Activated naive CD8-positive, alpha-beta T cell treated with anti-CD3 and anti-CD28 coated beads for 36 hours (primary cell): Measurements from ENCODE around the gene DLST. TPM values are rescaled to one million over a fixed set of nuclear protein-coding genes. Genes with fewer than 3 reads are reported as not detected.

Source experiments
- DNase-seq: peaks from one replicate; pipeline ENCODE4 v3.0.0; 2021
- H3K27ac Mint-ChIP-seq: one replicate; pipeline ENCODE4 v1.8.0; 2022; ENCODE audit warnings: mild to moderate bottlenecking, moderate library complexity, mixed read lengths
- H3K27me3 Mint-ChIP-seq: one replicate; pipeline ENCODE4 v1.8.0; 2022; ENCODE audit warnings: mild to moderate bottlenecking, mixed read lengths
- H3K36me3 Mint-ChIP-seq: one replicate; pipeline ENCODE4 v1.8.0; 2021; ENCODE audit warnings: mild to moderate bottlenecking, mixed read lengths
- H3K4me1 Mint-ChIP-seq: one replicate; pipeline ENCODE4 v1.8.0; 2021; ENCODE audit warnings: mixed read lengths
- H3K4me3 Mint-ChIP-seq: one replicate; pipeline ENCODE4 v1.8.0; 2022; ENCODE audit warnings: mild to moderate bottlenecking, moderate library complexity, mixed read lengths
- H3K9me3 Mint-ChIP-seq: one replicate; pipeline ENCODE4 v1.8.0; 2022; ENCODE audit warnings: mixed read lengths
- total RNA-seq, 2 experiments: library from RNA; stranded (reverse); gene quantifications; one replicate each; pipeline ENCODE4 v1.2.3, GENCODE V29; 2021

The DLST gene
- total RNA-seq, result 100 to 1,000 TPM; 134 to 136 TPM

DNA sequence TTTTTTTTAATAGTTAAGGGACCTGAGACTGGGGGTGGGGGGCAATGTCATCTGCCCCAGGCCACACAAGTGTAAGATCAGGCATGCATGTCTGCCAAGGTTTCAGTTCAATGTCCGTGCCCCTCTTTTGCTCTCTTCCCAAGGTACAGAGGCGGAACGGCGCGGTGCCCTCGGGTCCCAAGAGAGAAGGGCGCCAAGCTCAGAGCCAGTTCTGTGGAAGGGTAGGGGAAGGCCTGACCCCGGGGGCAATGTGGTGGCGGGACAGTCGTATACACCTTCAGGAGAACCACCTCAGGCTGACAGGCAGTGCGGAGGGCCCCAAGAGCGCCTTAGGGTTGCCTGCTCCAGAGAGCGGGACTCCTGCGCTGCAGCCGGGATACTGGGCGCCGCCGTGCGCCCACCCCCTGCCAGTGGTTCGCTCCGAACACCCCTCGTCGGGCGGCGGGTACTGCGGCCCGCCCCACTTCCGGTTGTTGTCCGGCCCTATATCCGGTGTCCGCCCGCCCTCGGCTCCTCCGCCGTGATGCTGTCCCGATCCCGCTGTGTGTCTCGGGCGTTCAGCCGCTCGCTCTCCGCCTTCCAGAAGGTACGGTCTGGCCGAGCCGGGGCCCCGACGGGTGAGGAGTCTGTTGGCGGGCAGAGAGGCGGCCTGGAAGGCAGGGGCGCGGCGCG, at the start of gene DLST:
DLST (plus strand) TSS at position 486 of the 672 bp plus-strand sequence; CDS start at position 524, 38 bp downstream.
- H3K36me3 Mint-ChIP-seq, result peaks cover 29% of the 10 kb centered on the region
- H3K27ac Mint-ChIP-seq, result peak within 1 kb of the TSS; percentile 96
- H3K9me3 Mint-ChIP-seq, result no peaks in the 10 kb centered on the region
- no peaks in the 10 kb centered on the region for H3K27me3 Mint-ChIP-seq
- H3K4me1 Mint-ChIP-seq, result peaks cover 53% of the 10 kb centered on the region
- DNase-seq, result peak; percentile 92
- peak within 1 kb of the TSS; percentile 89 for H3K4me3 Mint-ChIP-seq

DNA sequence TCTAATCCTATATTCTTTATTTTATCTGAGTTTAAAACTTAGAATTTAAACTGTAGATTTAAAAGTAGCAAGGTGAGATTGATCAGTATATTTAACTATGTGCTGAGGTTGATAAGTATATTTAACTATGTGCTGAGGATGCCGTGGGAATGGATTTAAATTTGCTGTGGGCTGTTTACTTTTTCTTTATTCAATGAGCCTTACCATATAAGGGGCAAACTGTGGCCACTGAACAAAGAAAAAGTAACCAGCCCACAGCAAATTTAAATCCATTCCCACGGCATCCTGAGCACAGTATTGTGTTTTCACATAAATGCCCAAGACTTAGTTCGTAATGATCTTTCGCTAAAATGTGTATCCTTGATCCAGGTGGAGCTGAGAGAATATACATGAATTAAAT, 48.9 kb upstream of the DLST start:
- no peaks in the 10 kb centered on the region for H3K27me3 Mint-ChIP-seq
- H3K4me1 Mint-ChIP-seq, result peaks cover 38% of the 10 kb centered on the region
- no peaks in the 10 kb centered on the region for H3K9me3 Mint-ChIP-seq
- H3K27ac Mint-ChIP-seq, result no peak overlapping the region
- H3K4me3 Mint-ChIP-seq, result no peak overlapping the region
- DNase-seq, result no peak
- peaks cover 24% of the 10 kb centered on the region for H3K36me3 Mint-ChIP-seq

DNA sequence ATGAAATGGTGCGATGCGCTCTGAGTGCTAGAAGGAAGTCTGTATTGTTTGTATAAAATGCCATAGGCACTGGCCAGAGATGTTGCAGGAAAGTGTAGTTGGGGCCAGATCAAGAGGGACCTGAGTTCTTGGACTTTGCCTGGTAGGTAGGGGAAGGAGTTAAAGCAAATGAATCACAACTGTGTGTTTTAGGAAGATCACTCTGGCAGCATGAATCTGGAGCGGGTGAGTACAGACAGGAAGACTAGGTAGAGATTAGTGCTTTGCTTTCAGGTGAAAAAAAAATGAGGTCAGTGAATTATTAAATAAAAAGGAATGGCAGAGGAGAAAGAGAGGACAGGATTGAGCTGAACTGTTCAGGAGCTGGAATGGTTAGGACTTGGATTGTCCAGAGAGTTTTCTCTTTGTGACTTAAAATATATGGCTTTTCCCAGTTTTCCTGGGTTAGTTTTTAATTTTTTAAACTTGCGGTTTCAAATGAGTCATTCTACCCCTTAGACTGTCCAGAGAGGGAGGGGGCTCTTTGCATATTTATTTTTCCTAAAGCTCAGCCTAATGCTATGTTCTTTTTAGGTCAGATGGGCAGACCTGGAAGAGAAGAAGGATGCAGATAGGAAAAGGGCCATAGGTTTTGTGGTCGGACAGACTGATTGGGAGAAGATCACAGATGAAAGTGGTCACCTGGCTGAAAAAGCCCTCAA, 46.9 kb upstream of the DLST start:
- Mint-ChIP-seq H3K36me3 (peaks cover 24% of the 10 kb centered on the region), H3K4me1 (peaks cover 52% of the 10 kb centered on the region), H3K27ac (peak overlapping the region; percentile 22), H3K9me3 (no peaks in the 10 kb centered on the region), H3K27me3 (no peaks in the 10 kb centered on the region), H3K4me3 (no peak overlapping the region)
- no peak for DNase-seq

DNA sequence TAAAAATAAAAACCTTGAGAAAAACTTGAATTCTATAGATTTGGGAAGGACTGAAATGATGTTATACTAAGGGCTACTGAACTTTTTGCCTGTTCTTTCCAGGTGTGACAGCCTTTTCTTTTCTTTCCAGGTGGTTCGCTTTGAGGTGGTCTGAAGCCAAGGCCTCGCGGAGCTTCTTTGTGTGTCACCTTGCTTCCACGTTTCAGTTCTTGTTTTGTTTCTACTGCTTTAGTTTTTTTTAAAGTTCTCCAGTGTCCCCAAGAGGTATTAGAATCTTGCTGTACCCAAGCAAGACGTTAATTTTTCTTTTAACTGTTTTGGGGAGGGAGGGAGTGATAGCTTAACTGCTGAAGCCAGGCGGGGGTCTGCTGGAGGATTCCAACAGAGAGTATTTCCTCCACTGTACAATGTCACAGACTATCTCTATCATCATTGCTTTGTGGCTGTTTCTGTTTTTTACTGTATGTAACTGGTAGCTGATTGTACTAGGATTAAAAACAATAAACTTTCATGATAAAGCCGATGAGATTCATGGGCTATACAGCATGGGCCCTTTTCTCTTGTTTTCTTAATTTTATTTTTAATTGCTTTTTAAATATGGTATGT, 46.0 kb upstream of the DLST start:
- peak overlapping the region; percentile 42 for H3K4me3 Mint-ChIP-seq
- H3K27ac Mint-ChIP-seq, result peak overlapping the region; percentile 88
- DNase-seq, result peak; percentile 21

DNA sequence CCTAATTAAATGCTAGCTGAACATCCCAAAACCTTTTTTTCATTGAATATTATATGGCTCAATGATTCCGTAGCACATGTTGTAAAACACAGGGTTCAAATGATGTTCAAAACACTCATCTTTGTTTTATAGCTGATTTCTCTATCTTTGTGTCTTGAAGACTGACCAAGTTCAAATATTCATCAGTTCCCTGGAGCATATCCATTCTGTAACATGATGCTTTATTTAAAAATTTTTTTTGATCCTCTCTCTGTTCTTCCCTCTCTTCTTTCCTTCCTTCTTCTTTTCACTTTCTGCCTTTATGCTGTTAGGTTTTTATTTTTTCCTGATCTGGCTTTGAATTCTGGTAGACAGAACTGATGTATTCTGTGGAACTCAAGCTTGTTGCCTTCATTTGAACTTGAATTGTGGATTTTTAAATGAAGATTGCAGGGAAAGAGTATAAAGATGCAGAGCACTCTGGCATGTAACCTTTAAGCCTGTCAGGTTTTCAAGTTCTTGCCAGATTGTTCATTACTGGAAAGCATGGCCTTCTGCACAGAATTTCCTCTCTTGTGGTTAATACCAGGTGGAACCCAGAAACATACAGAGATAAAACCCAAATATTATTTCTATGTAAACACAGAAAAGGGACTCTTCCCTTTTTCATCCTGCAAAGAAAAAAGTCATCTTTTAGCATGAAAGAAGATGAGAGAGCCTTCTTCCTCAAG, 45.3 kb upstream of the DLST start:
- Mint-ChIP-seq H3K4me1 (peaks cover 67% of the 10 kb centered on the region), H3K27me3 (no peaks in the 10 kb centered on the region), H3K27ac (peak overlapping the region; percentile 88), H3K4me3 (peak overlapping the region; percentile 54), H3K9me3 (no peaks in the 10 kb centered on the region), H3K36me3 (peaks cover 20% of the 10 kb centered on the region)
- DNase-seq, result no peak

More for the DNA sequence above, 46.0 kb upstream of the DLST start:
- Mint-ChIP-seq H3K27me3 (no peaks in the 10 kb centered on the region), H3K36me3 (peaks cover 20% of the 10 kb centered on the region), H3K9me3 (no peaks in the 10 kb centered on the region), H3K4me1 (peaks cover 61% of the 10 kb centered on the region)

DNA sequence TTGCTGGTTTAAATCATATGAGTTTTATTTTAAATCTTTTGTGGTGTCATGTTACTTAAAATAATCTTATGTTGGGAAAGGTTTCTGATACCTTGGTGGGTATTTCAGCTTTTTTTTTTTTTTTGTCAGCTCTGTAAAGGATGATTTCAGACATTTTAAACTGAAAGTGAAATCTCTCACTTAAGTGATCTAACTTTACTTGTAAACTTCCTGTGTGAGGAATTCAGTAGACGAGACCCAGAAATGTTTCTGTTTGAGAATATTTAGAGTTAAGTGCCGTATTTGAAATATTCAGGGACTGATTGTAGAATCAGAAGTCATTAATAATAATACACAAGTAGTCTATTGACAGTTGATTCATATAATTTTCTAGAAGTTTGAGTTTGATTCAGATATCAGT, 43.5 kb upstream of the DLST start:
- Mint-ChIP-seq H3K4me3 (peak overlapping the region; percentile 56), H3K9me3 (no peaks in the 10 kb centered on the region), H3K4me1 (peaks cover 77% of the 10 kb centered on the region), H3K36me3 (peaks cover 20% of the 10 kb centered on the region), H3K27me3 (no peaks in the 10 kb centered on the region), H3K27ac (peak overlapping the region; percentile 90)
- DNase-seq, result no peak

DNA sequence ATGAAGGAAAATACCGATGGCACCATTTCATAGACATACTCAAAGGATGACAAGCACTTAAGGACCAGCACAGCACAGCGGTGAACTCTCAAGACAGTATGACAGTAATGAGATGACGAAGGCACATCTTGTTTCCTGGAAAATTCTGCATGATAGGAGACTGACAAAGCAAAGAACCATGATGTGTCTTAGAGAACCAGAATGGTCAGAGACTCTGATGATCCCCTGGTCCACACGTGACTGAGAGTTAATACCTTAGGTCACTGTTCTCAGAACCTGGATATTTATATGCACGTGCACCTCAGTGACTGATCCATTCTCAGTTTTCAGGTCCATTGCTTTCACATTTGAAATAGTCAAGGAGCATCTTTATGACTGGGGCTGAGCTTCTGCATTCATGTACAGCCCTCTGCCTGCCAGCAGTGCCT, 41.1 kb upstream of the DLST start:
- no peak for DNase-seq
- Mint-ChIP-seq H3K9me3 (no peaks in the 10 kb centered on the region), H3K27ac (peak overlapping the region; percentile 85), H3K27me3 (no peaks in the 10 kb centered on the region), H3K4me3 (no peak overlapping the region), H3K36me3 (peaks cover 16% of the 10 kb centered on the region), H3K4me1 (peaks cover 63% of the 10 kb centered on the region)

DNA sequence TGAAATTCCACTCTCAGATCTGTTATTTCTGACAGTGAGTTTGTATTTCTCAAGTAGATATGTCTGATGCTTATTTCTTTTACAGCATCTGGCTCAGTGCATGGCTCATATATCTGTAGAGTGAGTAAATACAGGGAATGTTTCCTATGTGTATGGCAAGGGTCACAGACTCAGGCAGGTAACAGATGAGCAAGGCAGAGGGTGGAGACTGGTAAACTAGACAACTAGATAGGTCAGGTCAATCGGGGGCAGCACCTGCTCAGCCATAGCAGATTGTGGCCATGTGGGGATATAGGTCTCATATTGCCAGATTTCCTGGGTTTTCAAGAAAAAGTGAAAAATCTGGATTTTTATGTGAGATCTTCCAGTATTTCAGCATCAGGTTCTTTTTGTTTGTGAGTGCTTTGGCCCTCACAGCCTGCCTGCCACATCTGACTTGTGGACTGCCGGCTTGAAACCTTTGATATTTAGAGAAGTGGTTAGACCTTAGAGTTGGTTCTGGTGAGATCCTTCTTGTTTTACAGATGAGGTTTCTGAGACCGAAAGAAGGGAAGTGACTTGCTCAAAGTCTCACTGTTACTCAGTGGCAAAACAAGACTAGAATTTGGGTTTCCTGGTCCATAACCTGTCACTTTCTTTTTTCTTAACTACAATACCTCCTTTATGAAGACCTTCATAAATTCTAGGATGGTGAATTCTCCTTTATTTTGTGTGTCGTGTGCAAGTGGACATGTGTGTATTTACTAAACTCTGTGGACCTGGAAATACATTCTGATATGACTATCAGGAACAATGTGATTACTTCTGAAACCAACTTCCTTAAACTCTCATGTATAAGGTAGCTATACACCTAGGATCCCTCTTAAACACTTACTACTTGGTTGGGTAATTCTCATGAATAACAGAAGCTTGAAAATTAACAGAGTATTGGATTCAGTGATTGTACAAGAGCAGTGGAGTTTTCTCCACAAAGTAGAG, 40.2 kb upstream of the DLST start:
- Mint-ChIP-seq H3K4me3 (peak overlapping the region; percentile 23), H3K27ac (peak overlapping the region; percentile 85)

DNA sequence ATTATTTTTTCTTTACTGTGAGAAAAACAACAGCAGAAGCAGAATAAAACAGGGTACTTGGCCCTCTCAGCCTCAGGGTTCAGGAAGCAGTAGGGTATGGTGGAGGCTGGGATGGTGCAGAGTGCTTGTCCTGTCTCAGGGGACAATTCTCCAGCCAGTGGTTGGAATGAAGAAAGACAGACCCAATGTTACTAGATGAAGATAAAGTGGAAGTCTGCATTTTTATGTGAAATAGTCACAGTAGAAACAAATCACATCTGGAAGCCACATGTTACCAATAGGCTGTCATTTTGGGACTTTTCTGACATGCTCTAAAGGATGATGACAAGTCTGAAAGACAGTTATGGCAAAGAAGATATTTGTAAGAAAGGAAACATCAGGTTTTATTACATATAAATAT, 38.1 kb upstream of the DLST start:
- no peak overlapping the region for H3K4me3 Mint-ChIP-seq

More for the DNA sequence above, 40.2 kb upstream of the DLST start:
- peaks cover 11% of the 10 kb centered on the region for H3K36me3 Mint-ChIP-seq
- H3K9me3 Mint-ChIP-seq, result no peaks in the 10 kb centered on the region
- DNase-seq, result peak; percentile 23
- H3K27me3 Mint-ChIP-seq, result no peaks in the 10 kb centered on the region
- H3K4me1 Mint-ChIP-seq, result peaks cover 62% of the 10 kb centered on the region

DNA sequence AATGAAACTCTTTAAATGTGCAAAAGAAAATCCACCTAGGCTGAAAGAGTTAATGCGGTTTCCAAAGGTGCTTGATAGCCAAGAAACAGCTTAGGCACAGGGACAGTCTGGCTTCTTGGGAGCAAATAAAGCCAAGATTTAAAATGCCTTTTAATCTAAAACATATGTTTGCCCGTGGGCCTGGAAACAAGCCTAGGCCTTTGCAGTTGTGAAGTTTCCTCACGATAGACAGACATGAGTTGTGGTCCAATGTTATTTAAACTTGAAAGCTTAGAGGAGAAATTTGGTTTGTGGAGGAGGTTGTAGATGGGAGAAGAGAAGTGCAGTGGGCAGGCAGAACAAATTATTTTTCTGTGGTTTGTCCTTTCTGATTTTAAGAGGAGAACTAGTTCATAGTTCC, 35.5 kb upstream of the DLST start:
- Mint-ChIP-seq H3K4me3 (no peak overlapping the region), H3K9me3 (no peaks in the 10 kb centered on the region)

More for the DNA sequence above, 38.1 kb upstream of the DLST start:
- no peaks in the 10 kb centered on the region for H3K27me3 Mint-ChIP-seq
- H3K9me3 Mint-ChIP-seq, result no peaks in the 10 kb centered on the region
- peaks cover 47% of the 10 kb centered on the region for H3K4me1 Mint-ChIP-seq
- H3K36me3 Mint-ChIP-seq, result peaks cover 7% of the 10 kb centered on the region
- DNase-seq, result no peak
- no peak overlapping the region for H3K27ac Mint-ChIP-seq

DNA sequence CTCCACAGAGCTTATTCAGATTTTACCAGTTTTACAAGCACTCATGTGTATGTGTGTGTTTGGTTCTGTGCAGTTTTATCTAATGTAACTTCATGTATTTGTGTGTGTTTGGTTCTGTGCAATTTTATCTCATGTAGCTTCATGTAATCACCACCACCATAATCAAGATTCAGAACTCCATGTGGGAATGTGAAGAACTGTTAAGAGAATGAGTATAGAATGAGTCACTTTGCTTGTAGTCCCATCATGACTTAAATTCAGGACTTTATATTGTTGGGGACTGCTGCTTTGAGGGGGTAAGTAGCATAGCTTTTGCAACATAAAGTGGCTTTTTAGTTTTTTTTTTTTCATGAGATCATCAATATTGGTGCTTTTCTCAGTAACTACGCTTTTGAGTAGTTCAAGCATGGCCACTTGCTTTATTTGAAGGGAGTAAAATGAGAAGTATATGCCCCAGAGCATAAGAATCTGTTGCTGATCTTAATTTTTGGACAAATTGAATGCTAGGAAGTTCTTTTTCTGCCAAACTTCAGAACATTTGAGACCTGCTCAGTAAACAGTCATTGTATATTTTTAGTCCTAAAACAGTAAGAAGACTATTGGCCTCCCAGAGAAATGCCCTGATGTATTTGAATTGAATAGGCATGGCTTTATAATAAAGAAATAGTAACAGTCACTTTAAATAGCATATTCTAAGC, 34.6 kb upstream of the DLST start:
- Mint-ChIP-seq H3K27ac (no peak overlapping the region), H3K9me3 (no peaks in the 10 kb centered on the region)

More for the DNA sequence above, 35.5 kb upstream of the DLST start:
- Mint-ChIP-seq H3K27me3 (no peaks in the 10 kb centered on the region), H3K27ac (no peak overlapping the region), H3K36me3 (no peaks in the 10 kb centered on the region), H3K4me1 (peaks cover 27% of the 10 kb centered on the region)
- no peak for DNase-seq

DNA sequence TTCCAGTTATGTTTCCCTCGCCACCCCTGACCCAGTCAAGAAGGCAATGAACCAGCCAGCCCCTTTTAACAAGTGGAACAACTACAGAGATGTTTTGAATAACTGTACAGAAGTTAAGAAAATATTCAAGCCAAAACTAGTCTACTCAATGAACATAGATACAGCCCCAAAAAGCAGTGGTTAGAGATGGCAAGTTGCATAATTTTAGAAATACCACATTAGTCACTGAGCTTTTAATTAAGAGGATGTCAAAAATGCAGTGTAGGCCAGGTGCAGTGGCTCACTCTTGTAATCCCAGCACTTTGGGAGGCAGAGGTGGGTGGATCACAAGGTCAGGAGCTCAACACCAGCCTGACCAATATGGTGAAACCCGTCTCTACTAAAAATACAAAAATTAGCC, 32.9 kb upstream of the DLST start:
- no peak overlapping the region for H3K27ac Mint-ChIP-seq
- H3K27me3 Mint-ChIP-seq, result no peaks in the 10 kb centered on the region
- no peaks in the 10 kb centered on the region for H3K9me3 Mint-ChIP-seq
- H3K4me3 Mint-ChIP-seq, result no peak overlapping the region
- no peak for DNase-seq
- peaks cover 26% of the 10 kb centered on the region for H3K4me1 Mint-ChIP-seq
- H3K36me3 Mint-ChIP-seq, result no peaks in the 10 kb centered on the region

More for the DNA sequence above, 34.6 kb upstream of the DLST start:
- no peaks in the 10 kb centered on the region for H3K27me3 Mint-ChIP-seq
- no peaks in the 10 kb centered on the region for H3K36me3 Mint-ChIP-seq
- H3K4me1 Mint-ChIP-seq, result peaks cover 19% of the 10 kb centered on the region
- no peak for DNase-seq
- no peak overlapping the region for H3K4me3 Mint-ChIP-seq

DNA sequence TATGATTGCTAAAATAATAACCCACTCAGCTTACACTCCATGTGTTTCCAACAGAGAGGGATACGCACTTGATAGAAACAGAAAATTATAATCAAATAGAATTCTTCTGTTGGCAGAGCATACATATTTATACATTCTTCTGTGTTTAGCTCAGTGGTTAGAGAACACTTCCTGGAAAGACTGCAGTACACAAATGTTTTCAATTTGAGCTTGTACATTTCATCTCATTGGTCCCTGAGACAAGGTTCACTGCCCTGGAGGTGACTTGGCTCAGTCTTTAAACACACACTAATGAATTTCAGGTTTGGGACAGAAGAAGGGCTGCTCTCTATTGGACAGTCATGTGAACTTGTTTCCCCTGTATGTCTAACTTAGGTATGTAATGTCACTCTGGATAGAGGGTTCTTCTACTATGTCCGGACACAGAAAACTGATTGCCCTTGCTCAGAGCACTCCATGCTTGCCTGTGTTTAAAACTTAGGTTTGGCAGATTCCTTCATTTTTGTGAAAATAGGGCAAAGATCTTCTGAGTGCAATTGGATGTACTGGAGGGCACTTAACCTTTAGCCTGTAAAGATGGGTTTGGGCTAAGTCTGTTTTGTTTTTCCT, 28.7 kb upstream of the DLST start:
- Mint-ChIP-seq H3K27ac (no peak overlapping the region), H3K4me3 (no peak overlapping the region), H3K27me3 (no peaks in the 10 kb centered on the region), H3K36me3 (no peaks in the 10 kb centered on the region), H3K9me3 (no peaks in the 10 kb centered on the region), H3K4me1 (peaks cover 23% of the 10 kb centered on the region)
- no peak for DNase-seq
